AG08396 (cell line): ENCODE results near the gene OAF.
A peak's percentile ranks its signal among the peaks of the same experiment; 100 is the strongest.
"Not testable (repeated sequence)": the region's sequence is repeated elsewhere in the genome, so short reads cannot be mapped to it uniquely, and the experiment has no call there.

Experiments used
- DNase-seq: peaks from one replicate; pipeline ENCODE4 v3.0.0; 2012; ENCODE audit warnings: low spot score, mixed read lengths

Gene OAF

DNA sequence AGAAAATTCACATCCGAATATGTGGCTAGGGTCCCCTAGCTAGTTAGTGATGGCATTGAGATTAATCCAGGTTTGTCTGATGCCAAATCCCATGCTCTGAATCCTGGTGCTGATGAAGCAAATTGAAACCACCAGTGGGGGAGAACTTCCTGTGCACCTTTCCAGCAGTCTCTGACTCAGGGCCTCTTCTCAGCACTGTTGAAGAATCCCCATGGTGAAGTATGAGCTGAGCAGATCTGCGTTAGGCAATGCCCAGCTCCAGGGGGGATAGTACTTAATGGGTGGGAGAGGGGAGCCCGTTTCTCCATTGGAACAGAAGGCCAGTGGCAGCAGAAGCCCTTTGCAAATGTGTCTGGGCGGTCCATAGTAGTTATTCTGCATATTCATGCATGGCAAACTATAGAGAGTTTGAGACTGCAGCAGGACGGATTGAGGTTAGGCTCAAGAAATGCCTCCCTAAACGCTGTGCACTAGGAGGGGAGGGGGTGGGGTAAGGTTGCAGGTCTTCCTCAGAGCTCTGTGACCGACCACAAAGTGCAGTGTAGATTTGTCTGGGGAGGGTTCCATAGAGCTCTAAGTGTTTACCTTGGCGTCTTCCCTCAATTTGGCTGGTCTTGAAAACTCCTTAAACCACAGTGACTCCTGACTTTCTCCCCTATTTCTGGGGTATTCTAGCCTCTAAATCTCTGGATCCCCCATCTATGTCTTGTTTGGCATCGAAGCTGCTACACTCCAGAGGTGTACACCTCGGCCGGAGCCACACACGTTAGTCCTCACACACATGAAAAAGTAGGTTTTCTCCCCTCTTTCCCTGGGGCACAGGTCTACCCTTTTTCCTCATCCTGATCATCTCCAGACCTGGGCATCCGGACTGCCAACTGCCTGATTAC lies 33.9 kb downstream of the OAF start:
- no peak for DNase-seq

DNA sequence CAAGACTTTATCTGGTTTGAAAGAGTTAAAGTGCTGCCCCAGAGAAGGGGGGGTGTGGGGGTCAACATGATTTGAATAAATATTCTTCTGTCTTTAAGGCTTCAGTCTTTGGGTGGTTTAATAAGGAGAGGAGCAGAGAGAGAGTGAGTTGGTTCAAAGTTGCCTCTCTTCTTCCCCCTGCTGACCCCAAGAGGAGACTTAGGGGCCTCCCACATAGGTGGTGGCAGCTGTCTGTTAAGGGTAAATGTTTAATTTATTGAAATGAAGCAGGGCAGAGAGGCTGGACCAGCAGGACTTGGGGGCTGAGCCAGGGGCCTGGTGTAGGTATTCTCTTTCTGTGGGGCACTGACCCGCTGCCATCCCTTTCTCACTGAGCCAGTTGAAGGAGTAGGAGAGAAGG lies 34.6 kb downstream of the OAF start:
- DNase-seq, result no peak

DNA sequence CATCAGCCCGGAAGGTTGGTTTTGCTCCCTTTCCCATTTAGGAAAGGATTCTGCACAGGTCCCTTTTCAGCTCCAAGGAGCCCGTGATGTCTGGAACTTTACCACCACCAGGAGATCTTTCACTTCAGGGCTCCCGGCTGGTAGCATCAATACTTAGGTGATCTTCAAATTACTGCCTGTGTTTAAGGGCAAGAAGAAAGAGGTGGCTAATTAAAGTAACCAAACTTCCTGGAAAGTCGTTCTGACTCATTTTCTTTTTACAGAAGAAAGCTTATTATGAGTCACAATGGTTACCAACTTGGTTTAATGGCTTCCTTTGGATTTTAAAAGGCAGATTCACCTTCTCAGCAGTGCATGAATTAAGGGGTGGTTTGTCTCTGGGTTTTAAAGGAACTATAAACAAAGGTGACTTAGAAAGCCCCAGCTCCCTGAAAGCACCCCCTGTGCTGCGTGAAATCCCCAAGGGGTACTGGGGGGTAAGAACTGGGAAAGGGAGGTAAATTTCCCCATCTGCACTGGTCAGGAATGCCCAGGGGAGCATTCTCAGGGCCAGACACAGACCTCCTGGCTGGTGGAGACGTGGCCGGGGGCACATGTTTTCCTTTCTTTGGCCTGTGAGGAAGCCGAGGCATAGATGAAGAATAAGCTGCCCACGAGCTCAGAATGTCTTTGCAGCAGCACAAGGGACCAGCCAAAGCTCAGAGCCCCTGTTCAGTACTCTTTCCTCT lies 37.9 kb downstream of the OAF start:
- DNase-seq, result no peak

DNA sequence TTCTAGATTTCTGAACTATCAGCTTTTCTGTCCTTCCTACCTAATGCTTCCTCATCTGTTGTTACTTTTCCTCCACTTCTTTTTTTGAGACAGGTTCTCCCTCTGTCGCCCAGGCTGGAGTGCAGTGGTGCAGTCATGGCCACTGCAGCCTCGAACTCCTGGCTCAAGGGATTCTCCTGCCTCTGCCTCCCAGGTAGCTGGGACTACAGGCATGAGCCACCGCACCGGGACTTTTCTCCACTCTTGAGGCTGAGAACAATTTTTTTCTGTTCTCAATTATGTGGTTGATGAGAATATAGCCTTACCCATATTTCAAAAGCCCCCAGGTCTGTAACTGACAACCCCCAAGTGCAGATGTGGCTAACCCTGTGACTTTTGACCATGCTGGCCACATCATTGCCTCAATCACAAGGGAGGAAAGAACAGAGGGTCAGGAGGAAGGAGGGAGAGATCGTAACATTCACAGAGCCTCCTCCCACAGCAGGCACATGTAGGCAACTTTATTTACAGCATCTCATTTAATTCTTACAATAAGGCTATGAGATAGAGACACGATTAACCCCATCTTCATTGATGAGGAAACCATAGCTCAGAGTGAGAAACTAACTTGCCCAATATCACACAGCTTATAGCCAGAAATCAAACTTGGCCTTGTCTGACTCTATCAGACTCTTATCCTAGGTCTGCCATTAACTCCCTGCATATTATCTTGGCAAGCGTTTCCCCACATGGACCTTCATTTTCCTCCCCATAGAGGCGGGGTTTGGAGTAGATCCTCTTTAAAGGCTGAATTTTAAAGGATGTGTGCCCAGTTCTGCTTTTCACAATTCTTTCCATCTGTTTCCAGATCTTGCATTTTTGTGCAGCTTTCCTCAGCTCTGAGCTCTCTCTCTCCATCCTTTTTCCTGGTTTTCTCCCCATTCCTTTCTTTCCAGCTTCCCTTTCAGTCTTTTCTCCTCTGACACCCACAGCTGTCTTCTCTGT lies 38.7 kb downstream of the OAF start:
- DNase-seq, result no peak

DNA sequence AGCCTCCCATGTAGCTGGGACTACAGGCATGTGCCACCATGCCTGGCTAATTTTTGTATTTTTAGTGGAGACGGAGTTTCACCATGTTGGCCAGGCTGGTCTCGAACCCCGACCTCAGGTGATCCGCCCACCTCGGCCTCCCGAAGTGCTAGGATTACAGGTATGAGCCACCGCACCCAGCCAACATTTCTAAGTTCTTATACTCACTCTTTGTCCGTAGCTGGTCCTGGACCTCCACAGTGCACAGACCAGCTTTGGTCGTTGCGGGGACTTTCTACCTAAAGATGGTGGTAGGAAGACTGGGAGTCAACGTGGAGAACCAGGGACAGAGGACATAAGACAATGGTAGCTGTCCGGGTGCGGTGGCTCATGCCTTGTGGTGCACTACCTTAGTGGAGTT lies 42.5 kb downstream of the OAF start:
- not testable (repeated sequence) for DNase-seq

DNA sequence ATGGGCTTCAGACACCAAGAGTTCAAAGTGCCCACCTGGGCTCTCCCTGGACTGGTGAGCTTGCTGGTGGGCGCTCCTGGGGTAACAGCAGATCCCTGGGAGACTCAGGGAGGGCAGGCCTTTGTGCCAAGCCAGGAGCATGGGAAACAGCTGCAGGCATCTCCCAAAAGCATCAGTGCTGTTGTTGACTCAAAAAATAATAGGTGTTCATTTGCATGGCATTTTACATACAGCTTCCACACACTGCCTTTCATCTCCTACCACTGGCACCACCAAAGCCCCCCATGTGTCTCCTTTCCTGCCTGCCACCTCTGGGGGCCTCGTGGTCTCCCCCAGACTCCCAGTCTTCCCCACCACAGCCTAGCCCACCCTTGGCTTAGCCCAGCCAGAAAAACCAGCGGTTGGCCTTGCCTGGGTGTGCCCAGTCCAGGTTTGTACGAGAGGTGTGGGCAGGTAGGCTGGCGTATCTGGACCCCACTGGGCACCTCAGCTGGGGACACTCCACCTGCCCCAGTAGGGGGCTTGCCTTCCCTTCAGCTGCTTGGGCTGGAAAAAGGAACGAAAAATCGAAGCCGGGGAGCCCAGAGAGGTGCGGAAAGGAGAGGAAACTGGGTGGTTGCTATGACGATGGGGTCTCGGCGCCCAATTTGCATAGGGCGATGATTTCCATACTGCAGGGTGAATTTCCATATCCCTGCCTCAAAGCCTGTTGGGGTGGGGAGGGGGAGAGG lies 44.1 kb downstream of the OAF start:
- no peak for DNase-seq

DNA sequence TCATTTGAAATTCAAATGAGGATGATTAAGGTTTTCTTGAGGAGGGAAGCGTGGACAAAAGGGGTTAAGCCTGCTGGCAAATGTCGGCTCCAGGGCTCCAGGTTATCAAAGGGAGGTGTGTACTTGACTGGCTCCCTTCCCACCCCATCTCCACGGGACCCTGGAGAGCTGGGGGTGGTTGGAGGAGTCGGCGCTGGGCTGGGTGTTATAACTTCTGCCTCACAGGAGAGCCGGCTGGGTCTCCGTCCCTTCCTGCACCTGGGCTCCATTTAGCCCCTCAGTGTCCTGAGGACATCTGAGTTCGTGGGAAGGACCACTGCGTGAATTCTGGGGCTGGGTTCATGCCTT lies 44.7 kb downstream of the OAF start:
- no peak for DNase-seq

DNA sequence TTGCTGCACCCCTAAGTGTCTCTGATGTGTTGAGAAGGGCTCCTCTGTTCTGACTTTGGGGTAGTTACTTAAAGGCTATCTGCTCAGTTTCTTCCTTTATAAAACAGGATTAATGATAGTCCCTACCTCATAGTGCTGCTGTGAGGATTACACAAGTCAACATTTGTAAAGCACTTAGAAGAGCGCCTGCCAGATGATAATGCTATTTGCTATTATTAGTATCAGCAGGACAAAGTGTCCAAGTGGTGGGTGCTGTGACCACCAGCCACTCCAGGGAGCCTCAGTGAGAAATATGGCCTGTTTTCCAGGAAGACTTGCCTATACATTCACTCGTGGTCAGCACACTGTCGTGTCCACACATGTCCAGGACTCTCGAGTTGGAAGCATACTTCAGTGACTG lies 45.3 kb downstream of the OAF start:
- DNase-seq, result no peak

DNA sequence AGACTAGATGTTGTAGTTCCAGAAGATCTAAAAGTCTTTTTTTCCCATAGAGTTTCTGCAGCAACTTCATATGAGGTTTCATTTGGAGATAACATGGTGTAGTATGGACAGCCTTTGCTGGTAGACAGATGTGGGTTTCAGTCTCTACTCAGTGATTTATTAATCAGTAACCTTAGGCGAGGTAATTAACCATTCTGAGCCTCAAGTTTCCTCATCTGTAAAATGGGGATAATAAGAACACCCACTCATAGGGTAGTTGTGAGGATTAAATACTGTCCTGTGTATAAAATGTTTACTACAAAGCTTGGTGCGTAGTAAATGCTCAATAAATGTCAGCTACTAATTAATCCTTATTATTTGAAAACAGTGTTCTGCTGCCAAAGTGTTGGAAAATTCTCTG lies 45.9 kb downstream of the OAF start:
- DNase-seq, result no peak

DNA sequence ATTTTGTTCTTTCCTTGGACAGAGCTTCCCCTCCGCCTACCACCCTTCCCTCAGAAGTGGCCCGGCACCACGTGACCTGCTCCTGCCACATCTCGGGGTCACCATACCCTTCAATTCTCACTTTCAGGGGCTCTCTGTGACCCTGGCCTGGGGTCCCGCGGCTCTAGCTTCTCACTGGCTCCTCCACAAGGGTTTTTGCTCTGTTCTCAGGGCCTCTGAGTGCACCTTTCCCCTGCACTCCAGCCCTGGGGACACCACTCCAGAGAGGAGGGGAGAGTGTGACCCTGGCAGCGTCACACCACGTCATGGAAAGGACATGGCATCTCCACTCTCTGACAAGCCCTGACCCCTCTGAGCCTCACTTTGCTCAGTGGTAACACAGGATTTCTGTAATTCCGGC lies 46.5 kb downstream of the OAF start:
- DNase-seq, result no peak

DNA sequence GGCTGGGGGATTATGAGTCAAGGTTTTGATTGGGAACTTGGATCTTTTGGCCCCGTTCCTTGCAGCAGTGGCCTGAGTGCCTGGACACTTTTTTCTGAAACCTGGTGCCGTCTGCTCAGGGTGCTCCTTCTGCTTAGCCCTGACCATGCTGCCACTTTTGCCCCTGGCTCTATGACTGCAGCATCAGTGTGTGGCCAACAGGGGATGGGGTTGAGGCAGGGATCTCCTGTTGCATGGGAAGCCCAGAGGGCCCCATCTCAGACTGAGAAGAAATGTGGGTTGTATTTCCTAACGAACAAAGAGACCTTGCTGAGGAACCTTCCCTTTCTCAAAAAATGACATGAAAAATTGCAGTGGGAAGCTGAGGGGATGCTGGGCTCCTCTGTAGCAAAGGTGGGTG lies 47.8 kb downstream of the OAF start:
- DNase-seq, result no peak

DNA sequence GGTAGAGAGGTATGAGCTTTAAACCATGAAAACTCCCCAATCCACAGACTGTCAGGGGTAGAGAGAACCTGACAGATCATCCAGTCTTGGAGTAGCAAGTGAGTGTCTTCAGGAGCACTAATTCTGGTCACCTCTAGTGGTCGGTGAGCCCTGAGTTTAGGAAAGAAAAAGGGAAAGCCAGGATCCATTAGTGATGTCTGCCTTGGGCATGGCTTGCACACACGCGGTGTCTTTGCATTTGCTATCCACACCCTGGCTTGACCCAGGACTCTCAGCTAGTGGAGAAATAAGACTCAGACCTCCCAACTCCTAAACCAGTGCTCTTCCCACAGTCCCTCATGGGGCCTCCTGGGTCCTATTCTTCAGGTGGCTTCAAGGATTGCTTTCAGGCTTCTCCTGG lies 48.4 kb downstream of the OAF start:
- DNase-seq, result no peak

DNA sequence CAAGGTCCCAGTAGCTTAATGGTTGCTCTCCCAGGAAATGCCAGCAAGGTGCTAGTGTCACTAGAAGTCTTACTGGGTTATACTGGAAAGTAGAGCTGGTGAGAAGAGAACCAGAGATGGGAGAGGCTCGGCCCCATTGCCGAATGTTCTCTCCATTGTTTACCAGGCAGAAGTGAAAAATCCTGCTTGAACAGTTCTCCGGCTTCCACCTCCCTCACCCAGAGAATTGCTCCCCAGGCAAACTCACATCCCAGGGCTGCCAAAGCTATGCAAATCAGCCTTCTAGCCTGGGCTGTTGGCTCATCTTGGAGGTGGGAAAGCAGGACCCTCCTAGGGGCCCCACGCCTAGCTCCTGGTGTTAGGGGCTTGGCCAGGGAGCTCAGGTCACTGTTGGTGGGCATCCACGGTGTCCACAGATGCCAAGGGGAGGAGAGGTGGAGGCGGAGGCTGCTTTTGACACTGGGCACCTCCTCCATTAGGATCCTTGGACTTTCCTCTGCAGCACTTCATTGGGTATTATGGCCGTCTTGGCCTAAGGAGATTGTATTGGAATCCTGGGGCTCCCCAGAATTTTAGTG lies 49.2 kb downstream of the OAF start:
- no peak for DNase-seq

DNA sequence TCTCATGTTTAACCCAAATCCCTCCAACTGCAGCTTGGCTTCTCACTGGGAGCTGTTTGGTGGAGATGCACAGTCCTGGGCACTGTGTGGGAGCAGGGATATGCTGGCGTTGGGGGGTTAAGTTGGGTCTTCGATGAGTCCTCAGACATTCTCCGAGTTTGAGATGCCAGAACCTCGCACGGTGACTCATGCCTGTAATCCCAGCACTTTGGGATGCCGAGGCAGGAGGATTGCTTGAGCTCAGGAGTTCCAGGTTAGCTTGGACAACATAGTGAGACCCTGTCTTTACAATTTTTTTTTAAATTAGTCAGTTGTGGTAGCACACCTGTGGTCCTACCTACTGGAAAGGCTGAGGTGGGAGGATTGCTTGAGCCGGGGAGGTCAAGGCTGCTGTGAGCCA lies 49.8 kb downstream of the OAF start:
- no peak for DNase-seq

DNA sequence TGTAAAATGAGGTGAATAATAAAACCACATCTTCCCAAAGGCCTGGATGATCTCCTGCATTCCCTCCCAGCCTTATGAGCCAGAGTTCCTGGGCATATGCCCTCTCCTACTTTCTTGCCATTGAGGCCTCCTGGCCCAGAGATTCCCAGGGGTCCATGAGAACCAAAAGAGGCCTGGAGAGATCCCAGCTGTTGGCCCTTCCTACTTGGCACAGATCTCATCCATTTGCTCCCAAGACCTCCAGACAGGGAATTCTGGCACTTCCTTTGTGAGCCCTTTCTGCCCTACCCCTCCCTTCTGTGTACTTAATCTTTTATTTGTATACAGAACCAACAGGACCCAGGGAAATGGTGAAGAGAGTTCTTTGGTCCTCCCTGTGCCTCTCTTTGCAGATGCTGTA lies 50.5 kb downstream of the OAF start:
- DNase-seq, result no peak

DNA sequence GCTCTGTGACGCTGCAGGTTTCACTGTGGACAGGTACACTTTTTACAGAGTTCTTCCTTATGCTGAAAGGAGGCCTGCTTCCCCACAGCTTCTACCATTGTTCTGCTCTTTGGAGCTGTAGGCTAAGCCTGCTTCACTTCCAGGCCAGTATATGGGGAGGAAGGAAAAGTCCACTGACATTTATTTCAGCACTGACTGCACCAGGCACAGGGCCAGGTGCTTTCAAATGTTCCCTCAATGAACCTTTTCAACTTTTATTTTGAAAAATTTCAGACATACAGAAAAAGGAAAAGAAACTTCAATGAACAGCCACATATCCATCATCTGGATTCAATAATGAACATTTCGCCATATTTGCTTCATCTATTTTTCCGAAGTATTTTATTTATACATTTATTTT lies 51.1 kb downstream of the OAF start:
- DNase-seq, result no peak

DNA sequence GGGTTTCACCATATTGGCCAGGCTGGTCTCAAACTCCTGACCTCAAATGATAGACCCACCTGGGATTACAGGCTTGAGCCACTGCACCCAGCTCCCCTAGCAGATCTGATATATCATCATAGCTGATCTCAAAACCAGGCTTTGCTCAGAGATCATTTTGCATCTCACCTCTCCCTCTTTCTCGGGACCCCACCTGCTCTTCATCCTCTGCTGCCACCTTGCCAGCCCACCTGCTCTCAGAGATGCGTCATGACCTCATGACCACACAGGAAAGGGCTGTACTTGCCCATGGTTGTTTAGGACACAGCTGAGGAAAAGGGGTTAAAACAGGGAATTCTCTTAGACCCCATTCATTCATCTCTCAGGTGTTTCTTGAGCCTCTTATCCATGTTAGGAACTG lies 56.5 kb downstream of the OAF start:
- no peak for DNase-seq

DNA sequence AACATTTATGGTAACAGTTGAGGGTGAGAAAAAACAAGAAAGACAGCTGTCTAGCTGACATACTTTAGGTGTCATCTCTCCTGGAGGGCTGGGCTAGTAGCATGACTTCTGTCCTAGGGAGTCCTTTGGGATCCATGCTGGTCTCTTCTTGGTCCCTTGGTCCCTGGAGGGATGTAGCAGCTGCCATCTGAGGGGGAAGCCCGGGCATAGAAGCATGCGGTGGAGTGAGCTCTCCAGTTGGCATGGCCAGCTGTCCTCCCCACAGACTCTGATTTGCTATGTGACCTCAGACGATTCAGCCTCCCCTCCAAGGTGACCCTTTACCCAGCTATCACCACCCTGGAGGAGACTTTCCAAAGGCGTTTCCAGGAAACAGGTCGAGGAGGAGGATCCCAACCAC lies 57.9 kb downstream of the OAF start:
- no peak for DNase-seq

DNA sequence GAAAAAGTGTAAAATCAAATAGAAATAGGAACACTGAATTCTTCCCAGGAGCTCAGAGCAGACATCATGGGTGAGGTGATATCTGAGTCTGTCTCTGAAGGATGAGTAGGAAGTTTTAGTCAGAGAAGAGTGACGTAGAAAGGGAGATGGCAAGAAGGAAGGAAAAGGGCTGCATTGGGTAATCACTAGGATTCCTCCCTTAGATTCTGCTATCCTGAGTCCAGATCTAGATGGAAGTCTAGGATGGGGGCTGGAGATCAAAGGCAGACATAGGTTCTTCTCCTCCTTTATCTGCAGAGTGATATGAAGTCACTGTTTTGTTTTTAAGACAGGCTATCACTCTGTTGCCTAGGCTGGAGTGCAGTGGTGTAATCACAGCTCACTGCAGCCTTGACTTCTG lies 59.6 kb downstream of the OAF start:
- DNase-seq, result no peak

DNA sequence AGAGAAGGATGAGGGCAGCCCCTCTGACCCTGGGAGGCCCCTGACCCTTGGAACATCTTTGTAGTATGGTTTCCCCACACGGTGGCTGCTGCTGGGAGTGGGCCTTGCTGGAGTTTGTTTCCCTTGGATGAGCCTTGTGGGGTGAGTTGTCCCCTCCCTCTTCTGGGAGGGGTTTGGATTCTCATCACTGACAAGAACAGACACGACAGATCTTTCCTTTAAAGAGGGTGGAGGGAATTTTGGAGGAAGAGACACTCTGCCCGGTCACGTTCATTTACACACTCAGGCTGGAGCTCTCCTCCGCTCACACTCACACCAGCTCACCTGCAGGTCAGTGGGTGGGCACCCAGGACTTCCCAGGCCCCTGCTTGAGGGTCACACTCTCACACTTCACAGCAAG lies 60.8 kb downstream of the OAF start:
- DNase-seq, result no peak

DNA sequence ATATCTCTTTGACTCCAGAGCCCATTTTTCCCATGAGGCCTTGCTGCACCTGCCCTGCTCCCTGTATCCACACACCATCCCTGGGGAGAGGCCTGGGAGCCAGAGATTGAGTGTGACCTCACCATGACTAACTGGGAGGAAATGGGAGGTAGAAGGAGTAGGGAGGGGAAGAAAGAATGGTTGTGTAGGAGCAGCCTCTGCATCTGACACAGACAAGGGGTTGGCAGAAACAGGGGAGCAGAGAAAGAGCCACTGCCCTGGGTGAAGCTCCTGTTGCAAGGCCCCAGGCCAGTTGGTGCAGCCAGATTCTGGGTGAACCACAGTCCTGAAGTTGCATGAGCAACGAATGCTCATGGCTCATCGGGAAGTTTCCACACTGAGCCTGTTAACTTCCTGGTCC lies 61.5 kb downstream of the OAF start:
- peak; percentile 46 for DNase-seq

DNA sequence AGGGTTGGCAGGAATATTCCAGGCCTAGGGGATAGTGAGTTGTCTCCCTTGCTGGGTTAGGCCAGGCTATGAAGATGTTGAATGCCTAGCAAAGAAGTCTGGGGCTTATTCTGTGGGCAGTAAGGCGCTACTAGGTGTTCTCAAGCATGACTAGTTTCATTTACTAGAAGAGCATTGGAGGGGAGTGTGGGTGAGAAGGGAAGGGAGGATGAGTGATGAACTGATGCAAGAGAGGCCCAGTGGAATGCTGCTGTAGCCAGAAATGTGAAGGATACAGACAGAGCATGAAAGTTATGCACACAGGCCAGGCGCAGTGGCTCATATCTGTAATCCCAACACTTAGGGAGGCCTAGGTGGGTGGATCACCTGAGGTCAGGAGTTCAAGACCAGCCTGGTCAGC lies 62.6 kb downstream of the OAF start:
- no peak for DNase-seq
